HEK293 (cell line): ENCODE measurements around the gene KRT4.
"Not testable (repeated sequence)": the region's sequence is repeated elsewhere in the genome, so short reads cannot be mapped to it uniquely, and the experiment has no call there.

ENCODE experiments used
- PRDM10 ChIP-seq: fragments of 450-650 bp; formaldehyde crosslinking; IDR thresholded peaks from 2 replicates; pipeline ENCODE4 v1.5.1; 2016; ENCODE audit warnings: missing biosample characterization, missing genetic modification characterization
- TSHZ1 ChIP-seq: fragments of 450-650 bp; formaldehyde crosslinking; IDR thresholded peaks from 2 replicates; pipeline ENCODE4 v1.5.1; 2016; ENCODE audit warnings: missing biosample characterization, missing genetic modification characterization, borderline replicate concordance
- ZNF350 ChIP-seq: fragments of 450-650 bp; formaldehyde crosslinking; IDR thresholded peaks from 2 replicates; pipeline ENCODE4 v1.5.0; 2017; ENCODE audit warnings: missing biosample characterization, mild to moderate bottlenecking, missing genetic modification characterization

- not testable (repeated sequence) for TF ChIP-seq TSHZ1, PRDM10, ZNF350 (tag by site-specific recombination)
Observed at GRCh38 chr12:52761218-52761617, 52.7 kb downstream of the KRT4 start.
